ENCODE data around the gene MICOS13.
A peak's percentile ranks its signal among the peaks of the same experiment; 100 is the strongest.

MICOS13 gene

GRCh38 chr19:5718579-5719273, 38.4 kb upstream of the MICOS13 start (continued):
- no peak for TF ChIP-seq ZNF404 (tag by site-specific recombination; IDR thresholded peaks at IDR 0.05)
- TF ChIP-seq ZFHX2 (tag by site-specific recombination; conservative IDR thresholded peaks at IDR 0.05) = peak; percentile 28; the same call in 1 of the 2 replicates
- peak; percentile 78 for TF ChIP-seq ZNF580 (tag by site-specific recombination; IDR thresholded peaks at IDR 0.05)
- TF ChIP-seq FEZF1 (tag by site-specific recombination; IDR thresholded peaks at IDR 0.05) = peak; percentile 73
- no peak for TF ChIP-seq KLF1 (tag by site-specific recombination; IDR thresholded peaks at IDR 0.05)
- no peak for TF ChIP-seq ZNF121 (tag by site-specific recombination; IDR thresholded peaks at IDR 0.05)
- TF ChIP-seq ZNF791 (tag by site-specific recombination; IDR thresholded peaks at IDR 0.05) = no peak
- no peak for TF ChIP-seq ZNF280C (tag by site-specific recombination; IDR thresholded peaks at IDR 0.05)
- TF ChIP-seq ZNF449 (tag by site-specific recombination; IDR thresholded peaks at IDR 0.05) = no peak
- TF ChIP-seq ZBTB11 (tag by site-specific recombination; conservative IDR thresholded peaks at IDR 0.05; ENCODE audit: low read depth) = no peak
- TF ChIP-seq ZBTB21 (tag by site-specific recombination; IDR thresholded peaks at IDR 0.05) = peak; percentile 85
- TF ChIP-seq BCL6B (tag by site-specific recombination; IDR thresholded peaks at IDR 0.05) = no peak
- TF ChIP-seq ZNF366 (tag by site-specific recombination; conservative IDR thresholded peaks at IDR 0.05) = peak; percentile 76
- no peak for TF ChIP-seq ZNF596 (tag by site-specific recombination; IDR thresholded peaks at IDR 0.05)
- TF ChIP-seq ZXDB (tag by site-specific recombination; IDR thresholded peaks at IDR 0.05) = peak; percentile 49; the same call in 1 of the 2 replicates
- TF ChIP-seq ZNF629 (tag by site-specific recombination; IDR thresholded peaks at IDR 0.05) = peak; percentile 95
- TF ChIP-seq PATZ1 (tag by site-specific recombination; IDR thresholded peaks at IDR 0.05) = peak; percentile 97
- no peak for TF ChIP-seq ZNF292 (tag by site-specific recombination; IDR thresholded peaks at IDR 0.05; ENCODE audit: borderline replicate concordance, low read depth)

Measured in HEK293 (cell line).